ENCODE measurements around the gene SPATA31C1.
"Not testable (repeated sequence)": the region's sequence is repeated elsewhere in the genome, so short reads cannot be mapped to it uniquely, and the experiment has no call there.

Gene SPATA31C1

DNA sequence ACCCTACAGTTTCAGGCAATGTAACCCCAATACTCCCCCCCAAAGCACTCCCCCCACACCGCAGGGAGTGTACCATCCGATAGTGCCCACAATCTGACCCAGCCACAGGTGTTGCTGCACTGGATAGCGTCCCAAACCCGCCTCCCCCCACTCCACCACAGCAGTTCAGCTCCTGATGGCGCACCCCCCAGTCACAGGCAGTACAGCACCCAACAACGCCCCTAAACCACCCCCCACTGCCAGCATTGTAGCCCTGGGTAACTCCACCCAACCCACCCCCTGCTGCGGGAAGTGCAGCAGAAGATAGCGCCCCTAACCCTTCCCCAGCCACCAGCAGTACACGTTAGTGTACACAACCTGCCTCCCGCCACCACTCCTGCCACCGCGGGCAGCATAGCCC lies 20.6 kb downstream of the SPATA31C1 start:
- not testable (repeated sequence) for DNase-seq (ENCODE audit: low read depth in 2 of 2)

DNA sequence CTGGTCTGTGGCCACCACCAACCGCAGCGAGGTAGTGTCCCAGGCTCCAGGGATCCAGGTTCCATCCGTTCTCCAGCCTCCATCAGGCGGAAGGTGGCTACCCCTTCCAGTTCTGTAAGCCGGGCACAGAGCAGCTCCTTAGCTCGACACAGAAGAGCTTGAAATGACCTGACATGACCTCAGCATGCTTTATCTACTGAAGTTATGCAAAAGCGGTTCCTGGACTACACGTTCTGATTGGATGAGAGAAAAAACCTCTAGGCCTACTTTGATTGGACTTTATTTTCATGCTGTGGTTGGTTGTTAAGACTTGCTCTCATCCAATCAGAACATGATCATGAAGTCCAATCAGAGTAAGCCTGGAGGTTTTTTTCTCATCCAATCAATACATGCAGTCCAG lies 21.3 kb downstream of the SPATA31C1 start:
- not testable (repeated sequence) for DNase-seq (ENCODE audit: low read depth in 2 of 2)

DNA sequence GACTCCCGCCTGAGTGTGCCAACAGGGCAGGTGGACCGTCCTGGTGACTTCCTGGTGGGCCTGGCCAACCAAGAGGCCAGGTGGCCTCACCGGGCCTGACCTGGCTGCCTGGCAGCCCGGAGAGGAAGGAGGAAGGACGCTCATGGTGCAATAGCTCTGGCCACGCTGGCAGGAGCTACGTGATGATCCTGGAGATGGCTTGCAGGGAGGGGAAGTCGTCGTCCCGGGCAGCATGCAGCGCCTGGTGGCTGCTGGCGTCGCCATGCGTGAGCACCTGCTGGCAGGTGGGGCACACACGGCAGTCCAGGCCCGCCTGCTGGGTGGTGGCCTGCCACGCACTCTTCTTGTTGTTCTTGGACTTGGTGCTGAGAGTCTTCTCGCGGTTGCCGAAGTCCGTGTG lies 26.3 kb downstream of the SPATA31C1 start:
- no peak for DNase-seq (ENCODE audit: low read depth in 2 of 2)

DNA sequence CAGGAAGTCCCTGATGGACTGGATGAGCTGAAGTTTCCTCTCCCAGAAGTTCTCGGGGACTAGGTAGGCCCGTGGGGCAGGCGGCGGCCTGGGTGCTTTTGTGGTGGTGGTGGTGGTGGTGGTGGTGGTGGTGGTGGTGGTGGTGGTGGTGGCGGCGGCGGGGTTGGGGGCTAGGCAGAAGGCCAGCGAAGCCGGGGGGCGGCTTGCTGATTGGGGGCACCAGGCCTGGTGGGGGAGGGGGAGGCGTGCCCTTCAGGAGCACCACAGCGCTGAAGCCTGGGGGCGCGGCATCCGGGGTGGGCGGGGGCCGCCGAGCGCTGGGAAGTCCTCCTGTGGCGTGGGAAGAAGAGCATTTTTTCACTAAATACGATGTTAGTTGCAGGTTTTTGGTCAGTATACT lies 26.9 kb downstream of the SPATA31C1 start:
- no peak for DNase-seq (ENCODE audit: low read depth in 2 of 2)

DNA sequence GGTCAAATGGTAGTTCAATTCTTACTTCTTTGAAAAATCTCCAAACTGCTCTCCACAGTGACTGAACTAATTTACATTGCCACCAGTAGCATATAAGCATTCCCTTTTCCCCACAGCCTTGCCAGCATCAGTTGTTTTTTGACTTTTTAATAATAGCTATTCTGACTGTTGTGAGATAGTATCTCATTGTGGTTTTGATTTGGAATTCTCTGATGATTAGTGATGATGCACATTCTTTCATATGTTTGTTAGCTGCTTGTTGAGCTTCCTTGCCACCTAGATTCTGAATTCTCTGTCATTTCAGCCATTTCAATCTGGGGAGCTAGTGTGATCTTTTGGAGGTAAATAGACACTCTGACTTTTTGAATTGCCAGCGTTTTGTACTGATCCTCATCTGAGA lies 32.5 kb downstream of the SPATA31C1 start:
- no peak for DNase-seq (ENCODE audit: low read depth in 2 of 2)

DNA sequence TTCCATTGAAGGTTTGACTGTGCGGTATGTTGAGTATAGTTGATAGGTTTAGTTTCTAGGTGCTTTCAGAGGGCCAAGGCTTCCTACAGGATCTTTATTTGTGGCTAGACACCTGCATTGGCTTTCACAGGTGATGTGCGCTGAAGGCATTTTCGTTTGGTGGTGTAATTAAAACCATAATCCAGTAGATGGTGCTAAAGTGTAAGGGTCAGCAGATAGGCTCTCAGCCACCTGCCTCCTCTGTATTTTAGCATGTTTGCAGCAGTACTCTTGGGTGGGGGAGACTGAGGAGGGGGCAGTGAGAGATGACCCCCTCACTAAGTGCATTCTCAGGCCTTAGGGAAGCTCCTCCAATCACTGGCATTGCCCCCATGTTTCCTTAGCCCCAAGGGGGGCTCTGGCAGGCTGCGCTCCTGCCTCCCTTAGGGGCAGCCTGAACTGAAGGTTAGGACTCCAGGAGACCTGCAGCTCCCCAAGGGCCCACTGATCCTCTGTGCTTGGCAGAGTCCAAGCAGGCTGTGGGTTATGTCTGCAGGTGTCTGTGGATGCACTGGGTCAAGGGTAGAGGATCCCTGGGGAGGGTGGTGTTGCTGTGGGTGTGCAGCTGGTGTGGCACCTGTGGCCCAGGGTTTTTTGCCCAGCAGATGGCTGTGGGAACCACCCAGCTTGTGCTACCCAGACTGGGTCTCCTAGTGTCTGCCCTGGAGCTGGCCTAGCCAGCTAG lies 33.2 kb downstream of the SPATA31C1 start:
- DNase-seq (ENCODE audit: low read depth in 2 of 2): no peak

DNA sequence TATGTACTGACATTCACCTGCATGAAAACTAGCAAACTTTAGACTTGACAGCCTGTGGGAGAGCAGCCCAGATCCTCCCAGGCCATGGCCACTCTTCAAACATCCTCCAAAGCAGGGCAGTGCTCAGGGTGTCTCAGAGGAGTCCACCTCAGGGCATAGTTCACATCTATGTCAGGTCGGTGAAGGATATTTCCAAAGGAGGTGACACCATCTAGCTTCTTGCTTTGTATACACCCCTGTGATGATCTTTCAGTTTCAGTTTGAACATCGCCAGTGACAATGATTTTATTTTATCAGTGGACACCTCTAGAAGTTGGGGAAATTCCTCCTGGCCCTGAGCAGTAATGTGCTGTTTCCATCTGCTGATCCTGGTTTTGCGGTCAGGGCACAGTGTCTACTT lies 36.5 kb downstream of the SPATA31C1 start:
- no peak for DNase-seq (ENCODE audit: low read depth in 2 of 2)

DNA sequence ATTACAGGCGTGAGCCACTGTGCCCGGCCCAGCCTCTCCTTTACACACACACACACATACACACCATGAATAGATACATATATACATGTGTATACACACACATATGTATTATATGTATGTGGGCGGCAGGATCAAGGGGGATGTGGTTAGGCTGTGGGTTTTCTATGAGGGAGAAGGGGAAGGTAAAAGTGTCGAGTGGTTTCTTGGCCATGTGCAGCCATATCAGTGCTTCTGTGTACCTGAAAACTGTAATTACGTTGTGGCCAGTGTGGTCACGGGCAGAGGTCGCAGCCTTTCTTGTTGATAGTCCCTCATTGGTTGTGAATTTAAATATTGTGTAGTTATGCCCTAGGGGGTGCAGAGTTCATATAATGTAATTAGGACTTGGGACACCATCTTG lies 40.1 kb downstream of the SPATA31C1 start:
- no peak for DNase-seq (ENCODE audit: low read depth in 2 of 2)

DNA sequence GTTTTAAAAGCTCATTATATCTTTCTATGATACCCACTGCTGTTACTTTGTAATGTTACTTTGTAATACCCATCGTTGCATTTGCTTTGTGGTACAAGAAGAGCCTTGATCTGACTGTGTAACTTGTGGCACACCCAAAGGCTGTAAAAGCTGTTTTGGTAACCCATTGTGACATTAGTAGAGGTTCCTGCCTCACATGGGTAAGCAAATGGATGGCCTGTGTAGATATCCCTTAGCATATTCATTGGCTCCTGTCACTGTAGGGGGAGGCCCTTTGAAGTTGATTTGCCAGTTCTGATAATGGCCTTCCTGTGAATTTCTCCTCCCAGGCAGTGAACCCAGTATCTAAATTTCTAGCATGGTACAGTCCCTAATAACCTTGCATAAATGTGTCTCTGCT lies 40.8 kb downstream of the SPATA31C1 start:
- no peak for DNase-seq (ENCODE audit: low read depth in 2 of 2)

DNA sequence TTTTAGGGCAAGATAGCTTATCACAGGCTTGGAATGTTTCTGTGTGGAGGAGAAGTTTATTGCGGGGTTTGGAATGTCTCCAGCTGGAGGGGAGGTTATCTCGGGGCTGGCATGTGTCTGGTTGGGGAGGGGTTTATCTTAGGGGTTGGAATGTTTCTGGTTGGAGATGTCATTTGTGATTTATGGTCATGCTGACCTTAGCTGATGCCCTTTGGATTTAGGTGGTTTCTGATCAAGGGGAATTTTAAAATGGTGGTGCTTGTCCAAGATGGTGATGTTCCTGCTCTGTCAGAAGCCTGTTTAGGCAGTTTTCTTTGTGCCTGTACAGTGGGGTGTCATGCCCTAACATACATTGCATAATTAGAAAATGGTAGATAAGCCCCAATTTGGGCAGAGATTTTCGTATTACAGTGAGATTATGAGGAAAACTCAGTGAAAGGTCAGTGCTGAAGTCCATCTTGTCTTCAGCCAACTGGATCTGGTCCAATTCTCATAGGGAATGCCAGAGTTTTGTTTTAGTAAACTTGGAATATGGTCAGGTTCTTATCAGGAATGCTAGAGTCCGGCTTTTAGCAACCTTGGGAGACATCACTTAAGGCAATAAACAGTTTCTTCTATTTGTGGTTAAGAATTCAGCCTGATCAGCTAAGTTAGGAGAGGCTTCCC lies 42.3 kb downstream of the SPATA31C1 start:
- DNase-seq (ENCODE audit: low read depth in 2 of 2): no peak

DNA sequence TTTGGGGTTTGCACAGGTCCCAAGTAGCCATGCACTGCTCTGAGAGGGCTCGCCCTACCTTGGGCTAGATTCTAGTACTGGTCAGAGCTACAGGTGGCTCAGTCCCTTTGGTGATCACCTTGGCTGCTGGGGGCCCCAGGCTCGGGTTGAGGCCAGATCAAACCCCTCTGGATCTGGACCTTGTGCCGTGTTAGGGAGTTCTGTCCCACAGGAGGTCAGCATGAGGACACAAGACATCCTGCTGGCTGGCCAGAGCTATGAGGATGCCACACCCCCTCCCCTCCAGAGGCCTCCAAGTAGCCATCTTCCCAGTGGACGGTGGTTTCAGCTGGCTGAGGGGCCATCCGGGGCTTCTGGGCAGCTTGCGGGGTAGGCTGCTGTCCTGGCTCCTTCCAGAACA lies 46.0 kb downstream of the SPATA31C1 start:
- DNase-seq (ENCODE audit: low read depth in 2 of 2): no peak

DNA sequence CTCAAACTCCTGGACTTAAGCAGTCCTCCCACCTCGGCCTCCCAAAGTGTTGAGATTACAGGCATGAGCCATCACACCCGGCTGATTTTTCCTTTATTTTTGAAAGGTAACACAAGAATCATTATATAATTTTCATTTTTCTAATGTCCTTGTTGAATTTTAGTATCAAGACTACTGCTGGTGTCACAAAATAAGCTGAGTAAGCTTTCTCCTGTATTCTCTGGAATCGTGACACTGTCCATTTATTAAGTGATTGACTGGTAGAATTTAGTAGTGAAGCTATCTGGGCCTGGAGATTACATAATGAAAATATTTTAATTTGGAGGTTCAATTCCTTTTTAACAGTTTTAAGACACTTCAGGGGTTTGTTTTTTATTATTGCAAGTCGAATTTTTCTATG lies 47.1 kb downstream of the SPATA31C1 start:
- no peak for DNase-seq (ENCODE audit: low read depth in 2 of 2)

DNA sequence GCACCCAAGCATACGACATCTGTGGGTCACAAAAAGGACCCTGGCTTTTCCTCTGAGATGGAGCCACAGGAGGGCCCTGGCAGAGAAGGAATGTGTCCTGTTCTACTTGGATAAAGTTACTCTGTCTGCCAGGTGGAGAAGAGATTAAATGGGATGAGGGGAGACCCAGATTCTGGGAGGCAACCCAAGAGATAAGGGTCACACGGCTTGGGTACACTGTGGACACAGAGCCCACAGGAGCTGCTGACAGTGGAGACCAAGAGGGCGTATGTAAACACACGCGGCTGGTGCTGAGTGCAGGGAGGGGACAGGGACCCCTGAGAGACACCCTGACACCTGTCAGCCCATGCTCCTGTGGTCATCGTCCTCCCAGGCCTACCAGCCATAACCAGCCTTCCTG lies 50.4 kb downstream of the SPATA31C1 start:
- no peak for DNase-seq (ENCODE audit: low read depth in 2 of 2)

DNA sequence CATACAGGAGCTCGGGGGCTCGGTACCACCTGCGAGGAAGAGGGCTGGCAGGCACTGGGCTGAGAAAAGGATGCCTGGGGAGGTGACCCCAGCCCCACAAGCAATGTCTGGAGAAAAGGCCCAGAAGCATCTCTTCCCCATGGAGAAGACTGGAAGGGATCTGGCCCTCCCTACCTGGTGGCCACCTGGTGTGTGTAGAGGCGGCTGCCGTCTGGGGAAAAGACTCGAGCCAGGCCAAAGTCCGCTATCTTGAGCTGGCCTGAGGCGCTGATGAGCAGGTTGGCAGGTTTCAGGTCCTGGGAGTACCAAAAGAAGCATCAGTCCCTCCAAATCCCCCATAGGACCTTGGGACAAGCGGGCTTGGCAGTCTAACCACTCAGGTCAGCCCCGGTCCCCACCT lies 52.8 kb downstream of the SPATA31C1 start:
- no peak for DNase-seq (ENCODE audit: low read depth in 2 of 2)

DNA sequence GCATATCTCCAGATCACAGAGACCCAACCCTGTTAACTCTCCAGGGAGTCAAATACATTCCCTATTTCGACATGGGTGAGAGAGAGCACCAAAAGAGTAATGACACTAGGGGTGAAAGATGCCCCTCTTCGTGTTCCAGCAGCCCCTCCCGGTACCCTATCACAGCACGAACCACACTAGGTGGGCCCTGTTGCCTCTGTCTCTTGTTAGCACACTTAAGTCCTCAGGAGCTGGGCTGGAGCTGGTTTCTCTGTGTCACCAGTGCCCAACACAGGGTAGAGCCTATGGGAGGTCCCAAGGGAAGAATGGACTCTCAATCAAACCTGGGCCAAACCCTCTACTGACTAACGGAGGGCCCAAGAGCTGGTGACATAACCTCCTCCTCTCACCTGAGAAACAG lies 55.4 kb downstream of the SPATA31C1 start:
- DNase-seq (ENCODE audit: low read depth in 2 of 2): no peak
